GM15510 (cell line): Measurements from ENCODE around the gene ZNF492.

Experiments used
- POLR2A ChIP-seq: IDR thresholded peaks from 3 replicates; pipeline ENCODE4 v1.6.1; 2011; ENCODE audit warnings: borderline replicate concordance; ENCODE audit not compliant: insufficient read length; ENCODE audit errors: extremely low read depth

Gene ZNF492

DNA sequence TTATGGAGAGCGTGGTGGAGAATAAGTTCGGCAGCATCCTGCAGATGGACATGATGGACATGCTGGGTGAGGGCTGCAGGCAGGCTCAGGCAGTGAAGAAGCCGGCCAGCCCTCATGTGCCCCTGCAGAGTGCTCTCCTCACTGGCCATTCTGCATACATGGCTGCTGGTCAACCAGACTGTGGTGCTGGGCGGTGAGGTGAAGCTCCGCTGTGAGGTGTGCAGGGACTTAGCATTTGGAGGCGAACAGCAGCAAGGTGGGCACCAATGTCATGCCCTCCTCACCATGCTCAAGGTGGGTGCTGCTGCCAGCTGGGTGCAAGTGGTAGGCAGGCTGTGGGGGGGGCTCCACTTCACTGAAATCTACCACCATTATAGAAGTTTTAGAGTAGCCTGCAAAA is 5.7 kb upstream of the ZNF492 start:
- no peak for TF ChIP-seq POLR2A

DNA sequence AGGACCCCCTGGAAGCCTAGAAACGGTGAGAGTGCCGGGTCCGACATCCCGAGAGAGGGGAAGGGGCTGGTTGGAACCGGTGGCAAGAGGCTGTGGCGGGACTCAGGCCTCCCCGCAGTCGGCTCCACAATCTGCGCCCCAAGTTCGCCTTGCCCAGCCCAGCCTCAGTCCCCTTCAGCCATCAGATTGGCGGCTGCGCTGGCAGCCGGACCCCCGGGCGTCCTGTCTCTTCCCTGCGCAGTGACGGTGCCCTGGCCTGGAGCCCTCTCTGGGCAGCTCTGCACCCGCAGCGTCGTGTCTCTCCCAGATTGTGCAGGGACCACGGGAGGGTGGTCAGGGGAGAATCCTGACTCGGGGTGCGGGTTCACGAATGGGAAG is 315 bp downstream of the ZNF492 start:
- no peak for TF ChIP-seq POLR2A

DNA sequence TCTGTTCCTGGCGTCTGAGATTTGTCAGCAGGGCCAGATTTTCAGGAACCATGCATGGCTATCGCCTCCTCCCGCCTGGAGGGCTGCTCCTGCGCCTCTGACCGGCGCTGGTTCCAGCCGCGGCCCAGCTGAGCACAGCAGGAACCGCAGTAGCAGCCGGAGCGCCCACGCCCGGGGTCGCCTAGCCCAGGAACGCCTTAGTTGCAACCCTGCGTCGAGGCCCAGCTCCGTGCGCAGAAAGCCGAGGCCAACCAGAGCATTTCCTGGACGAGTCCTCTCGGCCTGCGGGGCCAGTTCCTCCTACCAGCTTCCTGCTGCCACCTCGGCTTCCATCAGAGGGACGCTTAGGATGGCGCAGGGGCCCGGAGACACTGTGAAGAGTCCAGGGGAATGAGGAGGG is 74.9 kb downstream of the ZNF492 start:
- TF ChIP-seq POLR2A: no peak
